NK-92 (cell line): Measurements from ENCODE around the gene TPP2.

Experiments used
- DNase-seq: peaks from one replicate; lab custom pipeline; 2025; ENCODE audit not compliant: unreplicated experiment; lab: John Stamatoyannopoulos, UW

TPP2 gene

DNA sequence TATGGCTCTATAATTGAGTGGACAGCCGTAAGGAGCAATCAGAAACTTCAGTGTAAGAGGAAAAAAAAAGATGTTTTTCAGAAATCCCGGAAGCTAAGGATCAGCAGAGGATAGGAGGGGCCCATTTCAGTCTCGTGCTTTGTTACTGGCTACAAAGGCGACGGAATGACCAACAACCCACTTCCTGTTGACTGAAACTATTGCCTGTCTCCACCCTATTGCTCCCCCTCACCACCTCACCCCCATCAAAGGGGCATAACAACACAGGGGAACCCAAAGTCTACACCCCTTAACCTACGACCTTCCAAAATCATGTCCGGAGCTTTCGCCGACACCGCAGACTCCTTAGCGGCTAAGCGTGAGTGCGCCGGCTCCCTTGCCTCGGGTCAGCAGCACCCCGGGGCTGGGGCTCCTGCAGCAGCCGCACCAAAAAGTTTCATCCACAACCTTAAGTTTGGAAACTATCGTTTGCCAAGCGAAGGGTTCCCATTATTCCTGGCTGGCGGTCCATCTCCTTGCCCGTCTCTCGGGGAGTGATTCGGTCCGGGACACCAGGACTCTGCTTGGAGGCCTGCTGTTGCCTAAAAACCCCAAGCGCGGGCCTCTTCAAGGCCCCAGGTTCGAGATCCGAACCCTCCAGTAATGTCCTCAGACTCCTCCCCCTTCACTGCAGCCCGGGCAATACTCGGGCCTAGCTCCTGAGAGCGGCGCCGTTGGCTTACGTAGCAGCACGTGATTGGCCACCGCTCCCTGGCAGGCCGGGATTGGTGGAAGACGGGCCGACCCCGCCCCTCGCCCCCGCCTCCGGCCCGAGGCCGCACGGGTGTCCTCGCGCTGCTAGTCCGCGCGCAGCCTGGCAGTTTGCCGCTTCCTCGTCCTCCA lies at the start of gene TPP2:
TPP2 (plus strand) TSS at position 840 of the 882 bp plus-strand sequence. CDS start 53 bp downstream, outside the sequence.
- DNase-seq: peak; percentile 81

DNA sequence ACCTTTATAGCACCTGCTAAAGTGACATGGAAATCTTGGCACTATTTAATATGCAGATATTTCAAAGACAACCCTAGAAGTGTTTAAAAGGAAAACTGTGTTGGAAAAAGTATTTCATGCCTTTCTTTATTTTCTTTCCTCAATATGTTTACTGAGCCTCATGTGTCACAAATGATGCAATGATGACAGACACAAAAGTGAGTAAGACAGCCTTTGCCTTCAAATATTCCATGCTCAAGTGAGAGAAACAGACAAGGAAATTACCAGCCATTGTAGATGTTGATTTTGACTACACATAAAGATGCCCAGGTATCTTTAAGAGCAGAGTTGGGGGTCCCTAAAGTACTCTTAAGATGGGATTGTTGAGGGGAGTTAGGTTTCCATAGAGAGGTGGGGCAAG lies 48.0 kb upstream of the TPP2 start:
- DNase-seq: no peak

DNA sequence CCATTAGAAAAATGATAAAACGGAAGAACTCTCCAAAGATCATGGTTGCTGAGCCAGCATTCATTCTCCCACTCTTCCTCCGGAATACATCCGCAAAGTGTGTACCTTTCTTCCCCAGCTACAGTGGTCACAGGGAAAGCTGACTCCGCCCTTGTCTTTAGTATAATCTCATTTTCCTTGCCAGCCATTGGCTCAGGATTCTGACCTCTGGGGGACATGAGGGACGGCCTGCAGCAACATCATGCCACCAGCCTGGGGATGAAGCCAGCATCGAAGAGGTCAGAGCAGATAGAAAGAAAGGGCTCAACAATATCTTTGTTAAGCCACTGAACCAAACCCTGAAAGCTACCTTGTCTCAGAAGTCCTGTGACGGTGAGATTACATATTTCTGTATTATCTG lies 46.3 kb upstream of the TPP2 start:
- DNase-seq: no peak

DNA sequence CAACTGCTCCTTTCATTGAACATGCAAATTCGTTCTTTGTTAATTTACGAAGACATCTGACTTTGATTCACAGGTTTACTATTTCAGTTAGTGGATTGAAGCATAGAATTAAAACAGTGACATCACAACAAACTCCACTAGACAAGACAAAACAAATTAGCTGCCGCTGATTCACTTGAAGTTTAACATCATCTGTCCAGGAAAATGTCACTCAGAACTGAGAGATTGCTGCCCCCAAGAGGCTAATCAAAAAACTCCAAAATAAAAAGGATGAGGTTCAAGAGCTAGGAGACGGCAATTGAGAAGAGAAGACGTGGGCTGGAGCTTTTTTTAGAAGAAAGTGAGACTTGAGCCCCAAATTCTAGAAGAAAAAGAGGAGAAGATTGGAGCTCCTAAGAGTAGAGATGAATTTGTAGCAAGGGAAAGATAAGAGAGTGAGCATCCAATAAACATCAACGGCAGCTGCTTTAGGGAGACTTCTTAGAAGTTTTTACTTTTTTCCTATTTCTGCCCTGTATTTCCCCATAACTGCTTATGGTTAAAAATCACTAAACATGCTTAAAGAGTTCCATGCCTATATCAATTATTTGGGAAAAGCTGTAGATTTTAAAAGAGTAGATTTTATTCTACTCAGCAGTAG lies 40.8 kb upstream of the TPP2 start:
- DNase-seq: no peak

DNA sequence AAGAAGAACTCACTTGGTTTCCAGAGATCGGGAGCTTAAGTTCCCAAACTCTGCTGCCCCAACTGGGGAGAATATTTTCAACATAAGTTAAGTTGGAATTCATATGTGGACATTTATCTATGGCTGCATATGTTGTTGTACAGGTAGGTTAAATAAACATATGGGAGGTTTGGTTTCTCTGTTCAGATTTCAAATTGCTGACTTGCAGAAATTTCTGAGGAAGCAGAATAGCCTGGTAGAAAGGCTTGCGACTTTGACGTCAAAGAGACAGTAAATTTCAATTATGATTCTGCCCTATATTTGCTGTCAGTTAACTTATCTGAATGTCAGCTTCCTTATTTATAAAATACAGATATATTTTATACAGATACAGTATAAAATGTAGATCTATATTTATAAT lies 40.0 kb upstream of the TPP2 start:
- DNase-seq: no peak

DNA sequence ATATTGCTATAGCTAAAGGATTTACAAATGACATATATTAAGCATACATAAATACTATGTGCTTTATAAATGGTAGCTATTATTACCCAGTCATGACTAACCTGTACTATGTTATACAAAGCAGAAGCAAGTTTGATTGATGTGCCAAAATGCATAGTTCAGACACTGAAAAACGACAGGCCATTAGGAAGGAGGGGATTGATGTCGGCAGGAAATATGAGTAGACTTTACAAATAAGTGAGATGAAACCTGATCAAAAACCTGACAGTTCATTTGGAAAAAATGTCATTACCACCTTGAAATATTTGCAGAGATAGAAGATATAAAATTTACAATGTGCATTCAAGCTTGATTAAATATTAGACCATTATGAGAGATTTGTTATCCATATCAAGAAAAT lies 38.8 kb upstream of the TPP2 start:
- DNase-seq: no peak

DNA sequence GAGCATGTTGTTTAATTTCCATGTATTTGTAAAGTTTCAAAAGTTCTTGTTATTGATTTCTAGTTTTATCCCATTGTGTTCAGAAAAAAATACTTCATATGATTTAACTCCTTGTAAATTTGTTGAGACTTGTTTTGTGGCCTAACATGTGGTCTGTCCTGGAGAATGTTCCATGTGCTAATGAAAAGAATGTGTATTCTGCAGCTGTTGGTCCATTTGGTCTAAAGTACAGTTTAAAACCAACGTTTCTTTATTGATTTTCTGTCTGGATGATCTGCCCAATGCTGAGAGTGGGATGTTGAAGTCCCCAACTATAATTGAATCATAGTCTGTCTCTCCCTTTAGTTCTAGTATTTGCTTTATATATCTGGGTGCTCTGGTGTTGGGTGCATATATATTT lies 34.9 kb upstream of the TPP2 start:
- DNase-seq: no peak

DNA sequence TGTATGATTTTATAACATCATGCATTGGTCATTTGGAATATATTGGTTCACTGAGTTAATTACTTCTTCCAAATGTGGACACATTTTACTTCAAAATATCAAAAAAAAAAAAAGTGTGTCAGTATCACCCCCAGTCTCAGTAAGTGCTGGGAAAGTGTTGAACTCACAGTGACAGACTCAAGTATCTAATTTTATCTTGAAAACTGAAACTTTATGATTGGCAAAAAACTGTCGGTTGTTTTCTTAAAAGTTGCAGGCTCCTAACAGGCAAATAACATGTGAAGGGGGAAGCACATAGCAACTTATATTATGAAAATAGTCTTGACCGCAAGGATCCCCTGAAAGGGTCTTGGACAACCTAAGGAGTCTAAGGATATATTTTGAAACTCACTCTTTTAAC lies 33.5 kb upstream of the TPP2 start:
- DNase-seq: no peak

DNA sequence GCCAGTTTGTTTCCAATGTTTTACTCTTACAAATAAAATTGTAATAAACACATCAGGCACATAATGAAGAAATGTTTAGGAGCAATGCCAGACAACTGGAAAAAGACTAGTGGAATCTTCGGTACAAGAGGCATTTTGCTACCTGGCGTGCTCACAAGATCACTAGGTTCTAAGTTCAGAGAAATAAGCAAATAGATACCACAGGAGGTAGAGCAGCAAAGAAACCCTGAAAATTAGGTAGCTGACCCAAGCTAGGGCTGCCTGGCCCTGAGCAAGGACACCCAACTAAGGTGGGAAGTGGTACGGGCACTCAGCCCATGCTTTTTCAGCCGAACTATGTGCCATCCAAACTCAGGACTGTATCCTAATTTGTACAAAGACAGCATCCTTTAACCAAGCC lies 32.2 kb upstream of the TPP2 start:
- DNase-seq: no peak

DNA sequence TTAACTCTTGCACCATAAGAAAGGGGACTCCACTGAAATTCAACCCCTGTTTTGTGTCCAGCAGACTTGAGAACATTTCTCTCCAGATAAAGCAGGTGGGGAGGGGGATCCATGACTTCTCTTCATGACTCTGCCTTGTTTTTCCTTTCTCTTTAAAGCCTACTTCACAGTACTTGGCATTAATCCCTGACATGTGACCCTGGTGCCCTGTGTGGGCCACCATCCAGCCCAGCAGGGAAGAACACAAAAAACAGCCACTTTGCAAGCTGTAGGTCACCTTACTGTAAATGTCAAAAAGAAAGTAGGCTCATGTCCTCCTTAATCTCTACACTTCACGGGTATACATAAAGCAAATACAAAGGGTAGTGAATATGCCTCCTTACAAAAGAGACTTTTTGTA lies 30.3 kb upstream of the TPP2 start:
- DNase-seq: no peak

DNA sequence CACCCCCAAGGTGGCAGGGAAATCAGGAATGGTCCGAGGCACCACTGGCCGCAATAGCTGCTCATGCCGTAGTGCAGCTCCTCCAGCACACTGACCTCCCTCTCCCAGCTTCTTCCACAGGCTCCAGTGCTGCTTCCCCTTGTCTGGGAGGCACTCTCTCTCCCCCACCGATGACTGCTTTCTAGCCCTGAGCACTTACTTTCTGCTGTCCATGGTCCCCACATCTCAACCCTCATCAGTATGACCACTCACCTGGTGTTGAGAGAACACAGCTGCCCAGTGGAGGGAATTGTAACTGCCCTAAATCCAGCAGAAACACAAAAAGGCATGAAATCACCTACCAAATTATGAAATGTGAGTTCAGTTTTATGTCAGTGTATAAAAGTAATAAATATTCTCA lies 28.9 kb upstream of the TPP2 start:
- DNase-seq: no peak

DNA sequence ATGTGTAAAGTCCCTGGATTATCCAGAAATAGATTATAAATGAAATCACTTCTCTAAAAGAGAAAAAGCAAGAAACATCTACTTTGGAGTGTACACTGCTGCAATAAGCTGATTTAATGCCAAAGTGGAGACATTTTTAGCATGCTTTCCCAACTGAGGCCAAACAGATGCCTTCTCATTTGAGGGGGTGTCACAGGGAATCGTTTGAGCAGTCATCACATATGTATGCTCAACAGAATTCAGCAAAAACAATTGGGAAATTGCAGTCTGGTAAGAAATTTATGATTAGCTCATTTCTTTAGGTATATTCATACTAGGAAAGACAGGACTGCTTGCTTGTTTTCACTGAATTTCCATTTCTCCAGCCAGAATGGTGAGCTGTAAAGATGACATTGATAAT lies 27.3 kb upstream of the TPP2 start:
- no peak for DNase-seq

DNA sequence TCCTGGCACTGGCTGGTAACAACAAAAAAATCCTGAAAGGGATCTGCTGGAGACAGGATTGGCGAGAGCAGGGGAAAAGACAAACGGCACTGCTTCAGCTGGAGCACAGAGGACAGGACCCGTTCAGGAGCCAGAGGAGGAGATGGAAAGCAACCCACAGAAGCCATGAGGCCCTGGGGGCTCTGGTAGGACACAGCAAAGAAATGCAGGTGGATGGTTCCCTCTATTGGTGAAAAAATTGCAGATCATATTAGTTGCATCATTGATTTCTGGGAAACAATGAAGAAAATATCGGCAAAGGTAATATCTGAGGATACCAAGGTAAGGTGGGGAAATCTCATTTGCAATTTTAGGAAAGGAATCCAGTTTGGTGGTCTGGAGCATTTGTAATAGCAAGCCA lies 25.7 kb upstream of the TPP2 start:
- no peak for DNase-seq

DNA sequence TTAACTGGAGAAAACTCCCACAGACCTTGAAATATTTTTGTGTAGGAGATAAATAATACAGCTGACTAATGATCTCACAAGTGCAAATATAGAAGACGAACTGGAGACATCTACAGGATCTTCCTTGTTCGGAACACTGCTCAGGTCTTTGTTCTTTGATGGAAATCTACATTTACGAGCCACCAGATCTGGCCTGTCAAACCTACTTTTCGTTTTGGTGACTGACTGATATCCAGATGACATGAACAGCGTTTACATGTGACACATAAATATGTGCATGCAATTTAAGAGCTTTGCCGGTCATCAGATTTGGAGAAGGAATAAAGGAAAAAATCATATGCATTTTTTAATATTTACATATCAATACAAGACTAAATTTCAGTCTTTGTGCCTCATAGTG lies 24.5 kb upstream of the TPP2 start:
- DNase-seq: no peak

DNA sequence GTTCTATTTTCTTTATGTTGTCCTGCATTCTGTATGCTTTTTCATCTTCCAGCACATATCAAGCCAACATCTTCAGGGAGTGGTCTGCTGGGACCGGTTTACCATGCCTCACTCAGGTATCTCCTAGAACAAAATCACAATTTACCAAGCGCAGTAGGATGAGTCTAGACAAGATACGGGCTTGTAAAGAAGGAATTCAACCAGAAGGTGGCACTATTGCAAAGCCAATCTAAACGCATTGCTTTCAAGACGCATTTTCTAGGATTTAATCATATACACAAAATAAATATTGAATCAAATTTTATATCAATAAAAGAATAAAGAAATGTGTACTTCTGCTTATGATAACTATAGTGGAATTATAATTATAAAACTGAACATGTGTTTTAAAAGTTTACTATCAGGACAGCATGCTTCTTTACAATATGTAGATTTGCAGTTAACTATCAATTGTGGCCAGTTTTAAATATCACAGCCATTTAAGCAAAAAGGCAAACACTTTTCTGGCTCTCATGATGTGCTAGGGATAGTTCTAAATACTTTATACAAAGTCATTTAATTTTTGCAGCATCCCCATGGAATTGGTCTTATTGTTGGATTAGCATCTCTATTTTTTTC lies 16.1 kb upstream of the TPP2 start:
- DNase-seq: no peak

DNA sequence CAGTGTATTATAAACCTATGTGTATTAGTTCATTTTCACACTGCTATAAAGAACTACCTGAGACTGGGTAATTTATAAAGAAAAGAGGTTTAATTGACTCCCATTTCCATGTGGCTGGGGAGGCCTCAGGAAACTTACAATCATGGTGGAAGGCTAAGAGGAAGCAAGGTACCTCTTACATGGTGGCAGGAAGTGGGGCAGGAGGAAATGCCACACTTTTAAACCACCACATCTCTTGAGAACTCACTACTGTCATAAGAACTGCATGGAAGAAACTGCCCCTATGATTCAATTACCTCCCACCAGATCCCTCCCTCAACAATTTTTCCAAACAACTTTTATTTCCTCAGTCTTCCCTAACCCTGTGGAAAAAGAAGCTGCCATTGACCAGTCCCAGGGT lies 14.5 kb upstream of the TPP2 start:
- DNase-seq: no peak

DNA sequence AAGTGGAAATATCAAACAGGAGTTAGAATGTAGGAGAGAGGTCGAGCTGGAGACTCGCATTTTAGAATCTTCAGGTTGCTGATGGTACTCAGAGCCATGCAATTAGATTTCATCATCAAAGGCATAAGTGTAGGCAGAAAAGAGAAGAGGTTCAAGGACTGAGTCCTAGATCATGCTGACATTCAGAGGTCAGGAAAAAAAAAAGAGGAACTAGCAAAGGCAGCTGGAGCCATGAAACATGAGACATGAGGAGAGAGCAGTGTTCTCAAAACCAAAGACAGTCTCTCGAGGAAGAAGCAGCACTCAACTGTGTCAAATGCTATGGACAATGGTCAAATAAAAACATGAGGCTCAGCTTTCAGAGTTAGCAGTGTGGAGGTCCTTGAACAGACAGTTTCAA lies 12.4 kb upstream of the TPP2 start:
- DNase-seq: no peak

DNA sequence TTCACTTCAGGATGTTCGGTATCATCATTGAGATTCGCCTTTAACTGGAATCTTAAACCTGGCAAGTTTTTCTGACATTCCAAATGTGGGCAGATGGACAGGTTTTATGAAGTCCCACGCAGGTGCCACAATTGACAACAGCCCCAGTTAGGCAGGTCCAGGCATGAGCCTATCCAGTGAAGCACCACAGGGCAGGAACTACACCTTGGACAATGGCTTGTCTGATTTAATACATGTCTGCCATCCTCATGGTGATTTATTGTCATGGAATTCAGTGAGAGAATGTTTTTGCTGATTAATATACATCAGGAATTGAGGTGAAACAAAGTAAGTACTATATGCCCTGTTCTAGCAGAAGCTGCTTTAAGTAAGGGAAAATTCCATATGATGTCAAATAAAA lies 10.2 kb upstream of the TPP2 start:
- no peak for DNase-seq

DNA sequence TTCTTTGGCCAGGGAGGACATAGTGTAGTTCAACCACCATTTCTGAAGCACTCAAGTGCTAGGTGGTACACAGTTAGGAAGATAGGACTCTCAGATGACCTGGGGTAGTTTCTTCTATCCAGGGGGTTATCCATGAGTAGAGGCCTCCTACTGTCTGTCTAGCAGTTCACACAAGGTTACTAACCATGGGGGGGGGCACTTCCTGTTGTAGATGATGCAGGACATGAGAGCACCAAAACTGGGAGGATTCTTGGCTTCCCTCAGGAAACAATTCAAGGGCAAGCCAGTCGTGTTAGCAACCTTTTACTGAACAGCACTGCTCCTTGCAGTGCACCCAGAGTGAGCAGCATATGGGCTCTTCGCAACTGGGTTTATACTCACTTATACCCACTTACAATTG lies 8.9 kb upstream of the TPP2 start:
- DNase-seq: no peak

DNA sequence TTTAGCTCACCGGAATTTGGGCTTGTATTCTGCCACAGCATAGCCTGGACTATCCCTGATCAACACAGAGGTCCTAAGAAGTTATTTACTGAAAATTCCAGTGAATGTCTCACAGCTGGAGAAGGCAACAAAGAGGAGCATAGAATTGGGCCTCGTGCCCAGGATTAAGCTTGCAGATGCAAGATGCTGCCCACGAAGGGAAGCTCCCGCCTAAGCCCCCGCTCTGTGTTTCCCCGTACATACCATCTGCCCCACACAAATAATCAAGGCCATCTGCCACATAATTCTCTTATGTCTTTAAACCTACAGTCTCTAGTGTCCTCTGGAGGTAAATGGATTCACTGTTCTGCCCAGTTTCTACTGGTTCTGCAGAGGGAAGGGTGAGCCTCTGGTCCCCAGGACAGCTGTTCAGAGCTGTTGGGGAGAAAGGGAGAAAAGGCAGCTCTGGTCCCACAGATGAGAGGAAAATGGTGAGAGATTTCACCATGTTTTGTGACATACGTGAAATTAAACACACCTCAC lies 7.4 kb upstream of the TPP2 start:
- no peak for DNase-seq

DNA sequence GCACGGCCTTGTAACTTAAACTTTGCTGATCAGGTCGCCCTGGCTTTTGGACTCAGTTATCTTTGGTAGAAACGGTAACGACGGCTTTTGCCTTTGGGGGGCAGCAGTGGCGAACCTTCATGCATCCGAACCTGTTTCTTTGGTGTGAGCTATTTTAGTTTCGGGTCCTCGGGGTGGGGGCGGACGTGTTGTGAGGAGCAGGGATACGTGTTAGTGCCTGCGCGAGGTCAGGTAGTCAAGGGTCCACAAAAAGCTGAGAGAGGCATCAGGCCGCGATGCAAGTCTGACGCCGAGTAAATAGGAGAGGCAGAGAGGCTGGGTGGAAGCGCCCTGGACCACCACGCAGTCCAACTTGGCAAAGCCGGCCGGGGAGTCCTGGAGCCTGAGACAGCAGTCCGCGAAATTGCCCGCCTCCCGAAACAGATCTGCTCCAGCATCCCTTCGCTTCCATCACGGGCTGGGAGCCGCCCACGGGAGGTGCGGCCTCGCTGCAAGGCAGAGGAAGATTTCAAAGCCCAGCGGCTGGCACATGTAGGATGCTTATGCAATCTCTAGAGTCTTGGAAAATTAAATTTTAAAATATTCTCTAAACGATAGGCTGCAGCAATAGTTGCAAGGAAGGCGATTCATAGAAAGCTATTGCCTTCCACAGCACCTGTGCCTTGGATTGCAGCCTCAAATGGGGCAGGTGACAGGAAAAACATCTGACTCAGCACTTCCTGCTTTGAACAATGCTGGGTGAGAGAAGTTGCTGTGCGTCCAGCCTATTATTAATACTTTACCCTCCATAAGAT lies 4.6 kb upstream of the TPP2 start:
- DNase-seq: no peak
